ENCODE measurements around the gene PSMA8.

DNA sequence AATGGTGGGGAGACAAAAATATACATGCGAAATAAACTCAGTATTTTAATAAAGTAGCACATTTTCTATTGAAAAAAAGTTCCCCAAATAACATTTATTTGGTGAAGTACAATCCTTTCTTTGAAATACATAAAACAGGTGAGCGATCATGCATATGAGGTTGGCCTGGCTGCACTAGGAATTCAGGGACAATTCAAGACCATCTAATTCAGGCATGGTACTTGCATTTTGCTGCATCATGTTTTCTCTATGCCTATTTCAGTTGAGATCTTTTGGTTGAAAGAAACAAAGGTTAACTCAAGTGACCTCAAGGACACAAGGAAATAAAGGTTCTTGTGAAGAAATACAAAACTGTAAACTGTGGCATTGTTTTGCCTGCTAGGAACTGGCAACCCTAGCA, 72.8 kb downstream of the PSMA8 start:
- TF ChIP-seq, protein P1, sequence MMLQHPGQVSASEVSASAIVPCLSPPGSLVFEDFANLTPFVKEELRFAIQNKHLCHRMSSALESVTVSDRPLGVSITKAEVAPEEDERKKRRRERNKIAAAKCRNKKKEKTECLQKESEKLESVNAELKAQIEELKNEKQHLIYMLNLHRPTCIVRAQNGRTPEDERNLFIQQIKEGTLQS (IDR thresholded peaks at IDR 0.05) = no peak
- TF ChIP-seq YY1 (IDR thresholded peaks at IDR 0.05) = no peak
- TF ChIP-seq, protein P2, sequence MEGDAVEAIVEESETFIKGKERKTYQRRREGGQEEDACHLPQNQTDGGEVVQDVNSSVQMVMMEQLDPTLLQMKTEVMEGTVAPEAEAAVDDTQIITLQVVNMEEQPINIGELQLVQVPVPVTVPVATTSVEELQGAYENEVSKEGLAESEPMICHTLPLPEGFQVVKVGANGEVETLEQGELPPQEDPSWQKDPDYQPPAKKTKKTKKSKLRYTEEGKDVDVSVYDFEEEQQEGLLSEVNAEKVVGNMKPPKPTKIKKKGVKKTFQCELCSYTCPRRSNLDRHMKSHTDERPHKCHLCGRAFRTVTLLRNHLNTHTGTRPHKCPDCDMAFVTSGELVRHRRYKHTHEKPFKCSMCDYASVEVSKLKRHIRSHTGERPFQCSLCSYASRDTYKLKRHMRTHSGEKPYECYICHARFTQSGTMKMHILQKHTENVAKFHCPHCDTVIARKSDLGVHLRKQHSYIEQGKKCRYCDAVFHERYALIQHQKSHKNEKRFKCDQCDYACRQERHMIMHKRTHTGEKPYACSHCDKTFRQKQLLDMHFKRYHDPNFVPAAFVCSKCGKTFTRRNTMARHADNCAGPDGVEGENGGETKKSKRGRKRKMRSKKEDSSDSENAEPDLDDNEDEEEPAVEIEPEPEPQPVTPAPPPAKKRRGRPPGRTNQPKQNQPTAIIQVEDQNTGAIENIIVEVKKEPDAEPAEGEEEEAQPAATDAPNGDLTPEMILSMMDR (IDR thresholded peaks at IDR 0.05; ENCODE audit: low read depth, low read length, missing input control) = no peak
- no peak for TF ChIP-seq GABPA (IDR thresholded peaks at IDR 0.05 in 1 of 2, conservative IDR thresholded peaks at IDR 0.05 in 1 of 2)
- TF ChIP-seq, protein P3, sequence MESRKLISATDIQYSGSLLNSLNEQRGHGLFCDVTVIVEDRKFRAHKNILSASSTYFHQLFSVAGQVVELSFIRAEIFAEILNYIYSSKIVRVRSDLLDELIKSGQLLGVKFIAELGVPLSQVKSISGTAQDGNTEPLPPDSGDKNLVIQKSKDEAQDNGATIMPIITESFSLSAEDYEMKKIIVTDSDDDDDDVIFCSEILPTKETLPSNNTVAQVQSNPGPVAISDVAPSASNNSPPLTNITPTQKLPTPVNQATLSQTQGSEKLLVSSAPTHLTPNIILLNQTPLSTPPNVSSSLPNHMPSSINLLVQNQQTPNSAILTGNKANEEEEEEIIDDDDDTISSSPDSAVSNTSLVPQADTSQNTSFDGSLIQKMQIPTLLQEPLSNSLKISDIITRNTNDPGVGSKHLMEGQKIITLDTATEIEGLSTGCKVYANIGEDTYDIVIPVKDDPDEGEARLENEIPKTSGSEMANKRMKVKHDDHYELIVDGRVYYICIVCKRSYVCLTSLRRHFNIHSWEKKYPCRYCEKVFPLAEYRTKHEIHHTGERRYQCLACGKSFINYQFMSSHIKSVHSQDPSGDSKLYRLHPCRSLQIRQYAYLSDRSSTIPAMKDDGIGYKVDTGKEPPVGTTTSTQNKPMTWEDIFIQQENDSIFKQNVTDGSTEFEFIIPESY (IDR thresholded peaks at IDR 0.05) = no peak
- TF ChIP-seq, protein P4, sequence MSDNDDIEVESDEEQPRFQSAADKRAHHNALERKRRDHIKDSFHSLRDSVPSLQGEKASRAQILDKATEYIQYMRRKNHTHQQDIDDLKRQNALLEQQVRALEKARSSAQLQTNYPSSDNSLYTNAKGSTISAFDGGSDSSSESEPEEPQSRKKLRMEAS (IDR thresholded peaks at IDR 0.05) = no peak

Measured in liver (tissue), 3 donors.